ENCODE measurements around the gene HMG20A.

Gene HMG20A

DNA sequence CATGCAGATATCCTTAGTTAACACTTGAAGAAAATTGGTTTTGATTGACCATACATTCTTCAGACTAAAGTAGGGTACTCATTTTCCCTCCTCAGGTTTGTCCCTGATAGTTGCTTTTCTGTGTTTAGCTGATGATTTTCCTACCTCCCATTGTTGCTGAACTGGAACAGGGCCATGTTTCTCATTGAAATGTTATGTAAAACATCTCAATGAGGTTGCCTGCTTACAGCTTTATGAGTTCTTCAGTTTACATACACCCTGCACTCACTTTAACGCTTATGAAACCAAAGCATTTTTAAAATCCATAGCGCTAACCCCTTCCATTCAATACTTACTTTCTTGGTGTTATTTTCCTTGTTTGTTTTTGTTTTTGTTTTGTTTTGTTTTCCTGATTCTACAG, 61.9 kb downstream of the HMG20A start:
- TF ChIP-seq, protein P1, sequence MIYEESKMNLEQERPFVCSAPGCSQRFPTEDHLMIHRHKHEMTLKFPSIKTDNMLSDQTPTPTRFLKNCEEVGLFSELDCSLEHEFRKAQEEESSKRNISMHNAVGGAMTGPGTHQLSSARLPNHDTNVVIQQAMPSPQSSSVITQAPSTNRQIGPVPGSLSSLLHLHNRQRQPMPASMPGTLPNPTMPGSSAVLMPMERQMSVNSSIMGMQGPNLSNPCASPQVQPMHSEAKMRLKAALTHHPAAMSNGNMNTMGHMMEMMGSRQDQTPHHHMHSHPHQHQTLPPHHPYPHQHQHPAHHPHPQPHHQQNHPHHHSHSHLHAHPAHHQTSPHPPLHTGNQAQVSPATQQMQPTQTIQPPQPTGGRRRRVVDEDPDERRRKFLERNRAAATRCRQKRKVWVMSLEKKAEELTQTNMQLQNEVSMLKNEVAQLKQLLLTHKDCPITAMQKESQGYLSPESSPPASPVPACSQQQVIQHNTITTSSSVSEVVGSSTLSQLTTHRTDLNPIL (CRISPR knock-in tag; IDR thresholded peaks at IDR 0.05; ENCODE audit: low read depth): no peak
- TF ChIP-seq, protein P2, sequence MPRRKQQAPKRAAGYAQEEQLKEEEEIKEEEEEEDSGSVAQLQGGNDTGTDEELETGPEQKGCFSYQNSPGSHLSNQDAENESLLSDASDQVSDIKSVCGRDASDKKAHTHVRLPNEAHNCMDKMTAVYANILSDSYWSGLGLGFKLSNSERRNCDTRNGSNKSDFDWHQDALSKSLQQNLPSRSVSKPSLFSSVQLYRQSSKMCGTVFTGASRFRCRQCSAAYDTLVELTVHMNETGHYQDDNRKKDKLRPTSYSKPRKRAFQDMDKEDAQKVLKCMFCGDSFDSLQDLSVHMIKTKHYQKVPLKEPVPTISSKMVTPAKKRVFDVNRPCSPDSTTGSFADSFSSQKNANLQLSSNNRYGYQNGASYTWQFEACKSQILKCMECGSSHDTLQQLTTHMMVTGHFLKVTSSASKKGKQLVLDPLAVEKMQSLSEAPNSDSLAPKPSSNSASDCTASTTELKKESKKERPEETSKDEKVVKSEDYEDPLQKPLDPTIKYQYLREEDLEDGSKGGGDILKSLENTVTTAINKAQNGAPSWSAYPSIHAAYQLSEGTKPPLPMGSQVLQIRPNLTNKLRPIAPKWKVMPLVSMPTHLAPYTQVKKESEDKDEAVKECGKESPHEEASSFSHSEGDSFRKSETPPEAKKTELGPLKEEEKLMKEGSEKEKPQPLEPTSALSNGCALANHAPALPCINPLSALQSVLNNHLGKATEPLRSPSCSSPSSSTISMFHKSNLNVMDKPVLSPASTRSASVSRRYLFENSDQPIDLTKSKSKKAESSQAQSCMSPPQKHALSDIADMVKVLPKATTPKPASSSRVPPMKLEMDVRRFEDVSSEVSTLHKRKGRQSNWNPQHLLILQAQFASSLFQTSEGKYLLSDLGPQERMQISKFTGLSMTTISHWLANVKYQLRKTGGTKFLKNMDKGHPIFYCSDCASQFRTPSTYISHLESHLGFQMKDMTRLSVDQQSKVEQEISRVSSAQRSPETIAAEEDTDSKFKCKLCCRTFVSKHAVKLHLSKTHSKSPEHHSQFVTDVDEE (CRISPR knock-in tag; IDR thresholded peaks at IDR 0.05): no peak
- TF ChIP-seq ZNF70 (CRISPR knock-in tag; IDR thresholded peaks at IDR 0.05) (no peak), OSR1 (CRISPR knock-in tag; IDR thresholded peaks at IDR 0.05) (no peak), POU6F1 (CRISPR knock-in tag; IDR thresholded peaks at IDR 0.05; ENCODE audit: borderline replicate concordance, low read depth) (no peak), CSDC2 (CRISPR knock-in tag; IDR thresholded peaks at IDR 0.05) (no peak)
- ATAC-seq: peak; percentile 91

GRCh38 chr15:77483425-77484140, 62.9 kb downstream of the HMG20A start:
- TF ChIP-seq RARB (CRISPR knock-in tag; IDR thresholded peaks at IDR 0.05) (no peak), ISL1 (CRISPR knock-in tag; IDR thresholded peaks at IDR 0.05) (no peak), GLIS3 (CRISPR knock-in tag; IDR thresholded peaks at IDR 0.05) (no peak), SNAI2 (CRISPR knock-in tag; IDR thresholded peaks at IDR 0.05) (no peak), ZFP3 (CRISPR knock-in tag; IDR thresholded peaks at IDR 0.05) (no peak), PATZ1 (CRISPR knock-in tag; IDR thresholded peaks at IDR 0.05; ENCODE audit: borderline replicate concordance) (no peak), TOX (CRISPR knock-in tag; IDR thresholded peaks at IDR 0.05; ENCODE audit: borderline replicate concordance) (no peak), OSR1 (CRISPR knock-in tag; IDR thresholded peaks at IDR 0.05) (no peak)
- TF ChIP-seq, protein P2 (CRISPR knock-in tag; IDR thresholded peaks at IDR 0.05): no peak
- peak; percentile 20 for ATAC-seq

DNA sequence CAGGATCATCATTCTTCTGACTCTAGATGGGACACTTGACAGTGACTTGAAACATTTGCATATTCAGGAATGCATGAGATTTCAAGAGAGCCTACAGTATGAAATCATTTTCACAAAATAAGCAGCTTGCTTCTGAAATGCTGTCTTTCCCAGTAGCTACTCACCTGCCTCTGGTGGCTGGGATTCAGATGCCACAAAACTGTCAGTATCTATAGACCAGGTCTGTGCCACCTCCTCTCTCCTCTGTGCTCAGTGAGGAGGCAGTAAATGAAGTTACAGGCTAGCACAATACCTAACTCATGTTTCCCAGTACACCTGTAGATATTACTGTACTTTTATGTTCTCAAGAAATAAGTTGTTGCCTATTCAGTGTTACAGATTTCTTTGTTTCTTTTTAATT, 64.3 kb downstream of the HMG20A start:
- ATAC-seq: no peak
- TF ChIP-seq ZNF8 (CRISPR knock-in tag; IDR thresholded peaks at IDR 0.05) (no peak), ZFP30 (CRISPR knock-in tag; IDR thresholded peaks at IDR 0.05) (no peak), ESRRG (CRISPR knock-in tag; IDR thresholded peaks at IDR 0.05) (no peak), SNAI2 (CRISPR knock-in tag; IDR thresholded peaks at IDR 0.05) (no peak), CSDC2 (CRISPR knock-in tag; IDR thresholded peaks at IDR 0.05) (no peak), GLIS3 (CRISPR knock-in tag; IDR thresholded peaks at IDR 0.05) (no peak), PPARA (CRISPR knock-in tag; IDR thresholded peaks at IDR 0.05; ENCODE audit: borderline replicate concordance) (no peak), POU6F1 (CRISPR knock-in tag; IDR thresholded peaks at IDR 0.05; ENCODE audit: borderline replicate concordance, low read depth) (no peak), TCF4 (CRISPR knock-in tag; IDR thresholded peaks at IDR 0.05; ENCODE audit: borderline replicate concordance) (no peak), ZNF565 (CRISPR knock-in tag; conservative IDR thresholded peaks at IDR 0.05; ENCODE audit: low read depth) (no peak), ARNTL (CRISPR knock-in tag; IDR thresholded peaks at IDR 0.05; ENCODE audit: borderline replicate concordance, low read depth) (no peak), ZNF70 (CRISPR knock-in tag; IDR thresholded peaks at IDR 0.05) (no peak), CSRNP3 (CRISPR knock-in tag; IDR thresholded peaks at IDR 0.05) (no peak)
- TF ChIP-seq, protein P1 (CRISPR knock-in tag; IDR thresholded peaks at IDR 0.05; ENCODE audit: low read depth): no peak

All from SK-N-SH treated with all-trans-retinoic acid at 6 μM for 48 hours (cell line).